OCI-LY1 (cell line): ENCODE data around the gene SUGCT.

Experiments used
- EZH2 ChIP-seq: fragments of 200-600 bp; sonication (generic), shearing (Covaris generic); IDR thresholded peaks from 2 replicates; pipeline ENCODE4 v1.8.0; 2017; ENCODE audit warnings: borderline replicate concordance, mixed run types, mild to moderate bottlenecking, antibody characterized with exemption, low read length, moderate library complexity, mixed read lengths
- TF ChIP-seq, protein P1 (sequence below): fragments of 200-600 bp; sonication (generic), shearing (Covaris generic); IDR thresholded peaks from 2 replicates; pipeline ENCODE4 v1.5.1; 2017; ENCODE audit warnings: mild to moderate bottlenecking, antibody characterized with exemption, low read length, moderate library complexity, mixed read lengths

GRCh38 chr7:40595832-40596231 lies 461.0 kb downstream of the SUGCT start:
- TF ChIP-seq, protein P1, sequence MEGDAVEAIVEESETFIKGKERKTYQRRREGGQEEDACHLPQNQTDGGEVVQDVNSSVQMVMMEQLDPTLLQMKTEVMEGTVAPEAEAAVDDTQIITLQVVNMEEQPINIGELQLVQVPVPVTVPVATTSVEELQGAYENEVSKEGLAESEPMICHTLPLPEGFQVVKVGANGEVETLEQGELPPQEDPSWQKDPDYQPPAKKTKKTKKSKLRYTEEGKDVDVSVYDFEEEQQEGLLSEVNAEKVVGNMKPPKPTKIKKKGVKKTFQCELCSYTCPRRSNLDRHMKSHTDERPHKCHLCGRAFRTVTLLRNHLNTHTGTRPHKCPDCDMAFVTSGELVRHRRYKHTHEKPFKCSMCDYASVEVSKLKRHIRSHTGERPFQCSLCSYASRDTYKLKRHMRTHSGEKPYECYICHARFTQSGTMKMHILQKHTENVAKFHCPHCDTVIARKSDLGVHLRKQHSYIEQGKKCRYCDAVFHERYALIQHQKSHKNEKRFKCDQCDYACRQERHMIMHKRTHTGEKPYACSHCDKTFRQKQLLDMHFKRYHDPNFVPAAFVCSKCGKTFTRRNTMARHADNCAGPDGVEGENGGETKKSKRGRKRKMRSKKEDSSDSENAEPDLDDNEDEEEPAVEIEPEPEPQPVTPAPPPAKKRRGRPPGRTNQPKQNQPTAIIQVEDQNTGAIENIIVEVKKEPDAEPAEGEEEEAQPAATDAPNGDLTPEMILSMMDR = no peak
- no peak for TF ChIP-seq EZH2
